Calu3 (cell line): ENCODE data around the gene AIPL1. TPM values are rescaled to one million over a fixed set of nuclear protein-coding genes. Genes with fewer than 3 reads are reported as not detected.

ENCODE experiments used
- BruUV-seq: library from RNA; stranded (reverse); fragments of 400-500 nt; replicated peaks from 2 replicates; lab custom pipeline; 2021; lab: Mats Ljungman, UMichigan
- CTCF ChIA-PET: fragments of 300-600 bp; sonication (Branson Sonifier 250); formaldehyde crosslinking; loops from one replicate; lab custom pipeline; 2022; ENCODE audit warnings: antibody characterized with exemption; lab: Charles Lee
- DNase-seq: peaks from one replicate; pipeline ENCODE4 v3.0.0; 2022
- H3K27ac Mint-ChIP-seq: one replicate; pipeline ENCODE4 v1.8.0; 2022; ENCODE audit warnings: mixed read lengths; ENCODE audit not compliant: unreplicated experiment
- H3K27me3 Mint-ChIP-seq: one replicate; pipeline ENCODE4 v1.8.0; 2022; ENCODE audit warnings: mixed read lengths; ENCODE audit not compliant: unreplicated experiment
- H3K36me3 Mint-ChIP-seq: one replicate; pipeline ENCODE4 v1.8.0; 2022; ENCODE audit warnings: mild to moderate bottlenecking, moderate library complexity, mixed read lengths; ENCODE audit not compliant: insufficient read depth, unreplicated experiment
- H3K4me1 Mint-ChIP-seq: one replicate; pipeline ENCODE4 v1.8.0; 2022; ENCODE audit warnings: mild to moderate bottlenecking, low read depth, mixed read lengths; ENCODE audit not compliant: unreplicated experiment
- H3K4me3 Mint-ChIP-seq: one replicate; pipeline ENCODE4 v1.8.0; 2022; ENCODE audit warnings: mild to moderate bottlenecking, low read depth, moderate library complexity, mixed read lengths; ENCODE audit not compliant: unreplicated experiment
- H3K9me3 Mint-ChIP-seq: one replicate; pipeline ENCODE4 v1.8.0; 2022; ENCODE audit warnings: low read depth, mixed read lengths; ENCODE audit not compliant: unreplicated experiment
- intact Hi-C: fragments of 100-400 bp; cut with micrococcal nuclease; formaldehyde crosslinking; loops from one replicate; pipeline ENCODE4 v1.10.0; 2022; ENCODE audit not compliant: unreplicated experiment
- total RNA-seq: library from RNA; stranded (reverse); gene quantifications from 2 replicates; pipeline ENCODE4 v1.2.3, GENCODE V29; 2022
- TF ChIP-seq, protein P1 (sequence below): fragments of 200-600 bp; IDR thresholded peaks from one replicate; pipeline ENCODE4 v1.8.0; 2022; ENCODE audit warnings: antibody characterized with exemption; ENCODE audit not compliant: unreplicated experiment

AIPL1 gene
- total RNA-seq, 1 experiment from 2014 or later: not detected

DNA sequence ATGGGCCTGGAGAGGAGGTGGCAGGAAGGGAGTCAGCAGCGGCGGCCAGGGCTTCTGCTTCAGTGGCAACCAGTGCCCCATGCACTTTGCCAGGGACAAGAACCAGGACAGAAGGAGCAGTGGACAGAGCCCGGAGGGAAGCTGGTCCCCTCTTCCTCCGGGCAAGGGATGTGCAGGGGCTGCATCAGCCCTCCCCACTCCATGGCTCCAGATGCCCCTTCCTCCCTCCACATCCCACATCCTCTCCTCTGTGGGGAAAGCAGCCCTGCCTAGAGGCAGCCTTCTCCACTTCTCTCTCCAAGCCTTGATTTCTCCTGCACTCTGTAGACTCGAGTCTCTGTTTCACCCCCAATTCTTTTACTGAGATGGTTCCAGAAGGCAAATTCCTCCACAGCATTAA, 50.4 kb downstream of the AIPL1 start:
- H3K4me3 Mint-ChIP-seq: no peak overlapping the region
- no TSS peak for BruUV-seq
- TF ChIP-seq, protein P1, sequence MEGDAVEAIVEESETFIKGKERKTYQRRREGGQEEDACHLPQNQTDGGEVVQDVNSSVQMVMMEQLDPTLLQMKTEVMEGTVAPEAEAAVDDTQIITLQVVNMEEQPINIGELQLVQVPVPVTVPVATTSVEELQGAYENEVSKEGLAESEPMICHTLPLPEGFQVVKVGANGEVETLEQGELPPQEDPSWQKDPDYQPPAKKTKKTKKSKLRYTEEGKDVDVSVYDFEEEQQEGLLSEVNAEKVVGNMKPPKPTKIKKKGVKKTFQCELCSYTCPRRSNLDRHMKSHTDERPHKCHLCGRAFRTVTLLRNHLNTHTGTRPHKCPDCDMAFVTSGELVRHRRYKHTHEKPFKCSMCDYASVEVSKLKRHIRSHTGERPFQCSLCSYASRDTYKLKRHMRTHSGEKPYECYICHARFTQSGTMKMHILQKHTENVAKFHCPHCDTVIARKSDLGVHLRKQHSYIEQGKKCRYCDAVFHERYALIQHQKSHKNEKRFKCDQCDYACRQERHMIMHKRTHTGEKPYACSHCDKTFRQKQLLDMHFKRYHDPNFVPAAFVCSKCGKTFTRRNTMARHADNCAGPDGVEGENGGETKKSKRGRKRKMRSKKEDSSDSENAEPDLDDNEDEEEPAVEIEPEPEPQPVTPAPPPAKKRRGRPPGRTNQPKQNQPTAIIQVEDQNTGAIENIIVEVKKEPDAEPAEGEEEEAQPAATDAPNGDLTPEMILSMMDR: no peak
- no peak for DNase-seq
- no peaks in the 10 kb centered on the region for H3K36me3 Mint-ChIP-seq
- H3K27me3 Mint-ChIP-seq: peaks cover 34% of the 10 kb centered on the region
- intact Hi-C loops: no loop called here
- CTCF ChIA-PET: no interaction called here
- peaks cover 2% of the 10 kb centered on the region for H3K9me3 Mint-ChIP-seq
- no peaks in the 10 kb centered on the region for H3K4me1 Mint-ChIP-seq
- H3K27ac Mint-ChIP-seq: no peak overlapping the region

DNA sequence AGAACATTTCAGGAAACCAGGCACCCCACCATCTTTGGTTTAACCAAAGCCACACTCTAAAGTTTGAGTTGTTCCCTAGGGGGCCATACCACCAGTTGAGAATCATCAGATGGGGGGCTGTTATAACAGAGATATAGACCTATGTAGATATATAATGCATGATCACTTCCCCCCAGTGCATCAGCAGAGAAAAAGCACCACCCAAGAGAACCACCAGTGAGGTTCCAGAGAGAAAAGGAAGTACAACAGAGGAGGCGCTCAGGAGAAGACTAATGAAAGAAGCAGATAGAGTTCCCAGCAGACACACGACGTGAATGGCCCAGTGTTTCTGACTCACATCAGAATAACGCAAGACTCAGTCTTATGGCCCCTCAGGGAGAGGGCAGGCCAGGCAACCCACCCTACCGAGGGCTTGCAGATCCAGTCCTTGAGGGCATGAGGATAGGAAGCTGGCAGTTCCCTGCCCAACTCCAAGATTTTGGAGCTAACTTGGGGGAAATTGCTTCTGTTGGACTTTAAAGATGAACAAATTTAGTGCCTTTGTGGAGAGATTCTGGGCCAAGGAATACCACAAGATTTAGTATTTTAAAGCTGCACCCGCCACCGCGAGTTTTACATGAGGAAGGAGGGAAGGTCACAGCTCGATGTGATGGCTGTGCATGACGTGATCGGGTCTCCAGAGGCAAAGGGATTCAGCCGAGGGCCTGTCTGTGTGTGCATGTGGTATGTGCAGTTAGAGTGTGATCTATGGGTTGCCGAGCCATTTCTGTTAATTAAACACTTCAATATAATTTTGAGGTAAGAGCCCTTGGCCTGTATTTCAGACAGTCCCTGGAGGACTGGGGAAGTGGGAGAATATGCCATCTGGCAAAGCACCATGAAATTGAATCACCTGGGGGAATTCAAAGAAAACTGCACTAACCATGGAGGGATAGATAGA, 53.1 kb downstream of the AIPL1 start:
- H3K27ac Mint-ChIP-seq: no peak overlapping the region
- no peak overlapping the region for H3K4me3 Mint-ChIP-seq
- TF ChIP-seq, protein P1: no peak
- H3K27me3 Mint-ChIP-seq: peaks cover 47% of the 10 kb centered on the region
- BruUV-seq: no TSS peak
- CTCF ChIA-PET: no interaction called here
- H3K36me3 Mint-ChIP-seq: no peaks in the 10 kb centered on the region
- DNase-seq: no peak
- intact Hi-C loops: no loop called here
- H3K4me1 Mint-ChIP-seq: no peaks in the 10 kb centered on the region
- peaks cover 7% of the 10 kb centered on the region for H3K9me3 Mint-ChIP-seq

DNA sequence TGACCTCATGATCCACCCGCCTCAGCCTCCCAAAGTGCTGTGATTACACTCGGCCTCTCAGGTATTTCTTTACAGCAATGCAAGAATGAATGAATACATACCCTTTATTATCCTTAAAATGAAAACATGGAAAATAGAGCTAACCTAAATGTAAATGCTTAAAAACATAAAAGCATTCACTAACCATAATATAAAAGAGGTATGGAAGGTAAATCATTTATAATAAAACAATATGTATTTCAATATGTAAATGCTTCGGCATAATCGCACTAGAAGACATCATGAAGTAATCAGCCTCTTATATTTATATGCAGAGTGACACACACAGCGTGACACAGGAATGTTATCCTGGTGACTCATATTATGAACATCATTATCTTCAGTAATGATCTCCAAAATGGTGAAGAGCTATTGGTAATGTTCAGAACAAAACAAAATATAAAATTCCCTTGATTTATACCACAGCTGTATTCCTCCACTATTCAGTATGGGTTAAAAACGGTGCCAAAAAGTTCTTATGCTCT, 53.9 kb downstream of the AIPL1 start:
- H3K27me3 Mint-ChIP-seq: peaks cover 47% of the 10 kb centered on the region
- no peak overlapping the region for H3K4me3 Mint-ChIP-seq
- H3K9me3 Mint-ChIP-seq: peaks cover 7% of the 10 kb centered on the region
- CTCF ChIA-PET: no interaction called here
- no peak overlapping the region for H3K27ac Mint-ChIP-seq
- DNase-seq: no peak
- H3K4me1 Mint-ChIP-seq: no peaks in the 10 kb centered on the region
- intact Hi-C loops: no loop called here
- no TSS peak for BruUV-seq
- TF ChIP-seq, protein P1: no peak
- no peaks in the 10 kb centered on the region for H3K36me3 Mint-ChIP-seq

DNA sequence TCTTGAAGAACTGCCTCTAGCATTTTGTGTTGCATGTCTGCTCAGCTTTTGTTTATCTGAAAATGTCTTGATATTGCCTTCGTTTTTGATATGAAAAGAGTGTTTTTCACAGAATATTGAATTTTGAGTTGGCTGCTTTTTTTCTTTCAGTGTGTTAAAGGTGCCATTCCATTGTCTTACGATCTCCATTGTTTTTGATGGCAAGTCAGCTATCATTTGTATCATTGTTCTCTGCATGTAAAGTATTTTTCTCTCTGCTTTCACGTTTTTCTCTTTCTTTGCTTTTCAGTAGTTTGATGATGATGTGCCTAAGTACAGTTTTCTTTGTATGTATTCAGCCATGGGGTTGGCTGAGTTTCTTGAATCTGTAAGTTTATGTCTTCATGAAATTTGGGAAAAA, 57.0 kb downstream of the AIPL1 start:
- intact Hi-C loops: no loop called here

More for the DNA sequence above, 57.0 kb downstream of the AIPL1 start:
- no peak overlapping the region for H3K4me3 Mint-ChIP-seq
- no TSS peak for BruUV-seq
- H3K36me3 Mint-ChIP-seq: peaks cover 12% of the 10 kb centered on the region
- no peak for DNase-seq
- no peak overlapping the region for H3K27ac Mint-ChIP-seq
- TF ChIP-seq, protein P1: no peak
- peaks cover 7% of the 10 kb centered on the region for H3K9me3 Mint-ChIP-seq
- H3K4me1 Mint-ChIP-seq: peaks cover 16% of the 10 kb centered on the region
- CTCF ChIA-PET: no interaction called here
- H3K27me3 Mint-ChIP-seq: peaks cover 34% of the 10 kb centered on the region
